ENCODE measurements around the gene RBM11.

- no peak for TF ChIP-seq EZH2 (IDR thresholded peaks at IDR 0.05; ENCODE audit: low read length)
- TF ChIP-seq CTCF (optimal IDR thresholded peaks at IDR 0.05 in 1 of 3, IDR thresholded peaks at IDR 0.05 in 1 of 3, conservative IDR thresholded peaks at IDR 0.05 in 1 of 3; ENCODE audit: extremely low read depth in 1 of 3, insufficient read depth in 2 of 3, low read length in 3 of 3) = no peak
These were observed 29.0 kb downstream of the RBM11 start for GRCh38 chr21:14244911-14245310.

Data from keratinocyte (primary cell).